MG63 (cell line): Measurements from ENCODE around the gene WHRN. TPM values are rescaled to one million over a fixed set of nuclear protein-coding genes. Genes with fewer than 3 reads are reported as not detected.

Experiments
- DNase-seq: peaks from one replicate; pipeline ENCODE4 v3.0.0-alpha.2; 2020
- H3K27me3 ChIP-seq: fragments of 250-450 bp; sonication (Bioruptor Pico); 2 replicates; pipeline ENCODE4 v1.5.1; 2020; ENCODE audit warnings: mild to moderate bottlenecking, moderate library complexity
- H3K36me3 ChIP-seq: fragments of 250-450 bp; sonication (Bioruptor Pico); 2 replicates; pipeline ENCODE4 v1.5.1; 2020; ENCODE audit warnings: mild to moderate bottlenecking, moderate library complexity
- H3K4me3 ChIP-seq: fragments of 250-450 bp; sonication (Bioruptor Pico); 2 replicates; pipeline ENCODE4 v1.5.1; 2020; ENCODE audit warnings: mild to moderate bottlenecking, moderate library complexity
- H3K9me3 ChIP-seq: fragments of 250-450 bp; sonication (Bioruptor Pico); 2 replicates; pipeline ENCODE4 v1.5.1; 2020; ENCODE audit warnings: mild to moderate bottlenecking, moderate library complexity
- total RNA-seq: library from RNA; depleted of rRNA; stranded (reverse); fragments of >200 nt; shearing (Covaris generic); gene quantifications from 2 replicates; pipeline ENCODE4 v1.2.3, GENCODE V29; 2014; ENCODE audit warnings: low replicate concordance

The WHRN gene
- total RNA-seq, 1 experiment from 2014 or later: 2.1 TPM

- no peaks in the 10 kb centered on the region for H3K36me3 ChIP-seq
- no peak for DNase-seq
- no peaks in the 10 kb centered on the region for H3K9me3 ChIP-seq
- no peaks in the 10 kb centered on the region for H3K27me3 ChIP-seq
- no peak overlapping the region for H3K4me3 ChIP-seq
Observed at GRCh38 chr9:114395334-114395617, 110.0 kb downstream of the WHRN start.

- H3K9me3 ChIP-seq: no peaks in the 10 kb centered on the region
- no peak overlapping the region for H3K4me3 ChIP-seq
- no peaks in the 10 kb centered on the region for H3K27me3 ChIP-seq
- no peaks in the 10 kb centered on the region for H3K36me3 ChIP-seq
- DNase-seq: no peak
Observed at GRCh38 chr9:114394523-114395333, 110.5 kb downstream of the WHRN start.

- DNase-seq: no peak
- no peak overlapping the region for H3K4me3 ChIP-seq
- H3K36me3 ChIP-seq: no peaks in the 10 kb centered on the region
- H3K9me3 ChIP-seq: no peaks in the 10 kb centered on the region
- no peaks in the 10 kb centered on the region for H3K27me3 ChIP-seq
Observed at GRCh38 chr9:114392749-114393112, 112.5 kb downstream of the WHRN start.

GRCh38 chr9:114390952-114391351 lies 114.3 kb downstream of the WHRN start:
- H3K36me3 ChIP-seq: no peaks in the 10 kb centered on the region
- H3K27me3 ChIP-seq: no peaks in the 10 kb centered on the region
- H3K9me3 ChIP-seq: no peaks in the 10 kb centered on the region
- no peak for DNase-seq
- no peak overlapping the region for H3K4me3 ChIP-seq

- DNase-seq: no peak
- Histone ChIP-seq H3K27me3 (no peaks in the 10 kb centered on the region), H3K9me3 (no peaks in the 10 kb centered on the region), H3K36me3 (no peaks in the 10 kb centered on the region), H3K4me3 (no peak overlapping the region)
Observed at GRCh38 chr9:114389612-114390368, 115.5 kb downstream of the WHRN start.

GRCh38 chr9:114388764-114389375 lies 116.4 kb downstream of the WHRN start:
- Histone ChIP-seq H3K4me3 (no peak overlapping the region), H3K9me3 (no peaks in the 10 kb centered on the region), H3K36me3 (no peaks in the 10 kb centered on the region), H3K27me3 (no peaks in the 10 kb centered on the region)
- DNase-seq: no peak

- Histone ChIP-seq H3K36me3 (no peaks in the 10 kb centered on the region), H3K4me3 (no peak overlapping the region), H3K9me3 (no peaks in the 10 kb centered on the region), H3K27me3 (no peaks in the 10 kb centered on the region)
- DNase-seq: no peak
Observed at GRCh38 chr9:114388357-114388682, 117.0 kb downstream of the WHRN start.

GRCh38 chr9:114387680-114388356 lies 117.5 kb downstream of the WHRN start, which contains the start of gene AKNA:
AKNA (minus strand) TSS chr9:114387982; CDS start chr9:114381333, 6,649 bp downstream.
- no peak for DNase-seq
- Histone ChIP-seq H3K9me3 (no peaks in the 10 kb centered on the region), H3K27me3 (no peaks in the 10 kb centered on the region), H3K36me3 (no peaks in the 10 kb centered on the region), H3K4me3 (no peak within 1 kb of the TSS)

GRCh38 chr9:114386886-114387679 lies 118.2 kb downstream of the WHRN start:
- H3K4me3 ChIP-seq: no peak overlapping the region
- no peaks in the 10 kb centered on the region for H3K36me3 ChIP-seq
- no peaks in the 10 kb centered on the region for H3K27me3 ChIP-seq
- H3K9me3 ChIP-seq: no peaks in the 10 kb centered on the region
- DNase-seq: no peak

- Histone ChIP-seq H3K27me3 (no peaks in the 10 kb centered on the region), H3K36me3 (no peaks in the 10 kb centered on the region), H3K4me3 (no peak overlapping the region), H3K9me3 (no peaks in the 10 kb centered on the region)
- no peak for DNase-seq
Observed at GRCh38 chr9:114386361-114386885, 118.8 kb downstream of the WHRN start.

- H3K9me3 ChIP-seq: no peaks in the 10 kb centered on the region
- no peaks in the 10 kb centered on the region for H3K36me3 ChIP-seq
- no peak overlapping the region for H3K4me3 ChIP-seq
- H3K27me3 ChIP-seq: no peaks in the 10 kb centered on the region
- DNase-seq: peak; percentile 74
Observed at GRCh38 chr9:114385397-114386181, 119.7 kb downstream of the WHRN start.

GRCh38 chr9:114384836-114385396 lies 120.4 kb downstream of the WHRN start:
- Histone ChIP-seq H3K9me3 (no peaks in the 10 kb centered on the region), H3K4me3 (no peak overlapping the region), H3K36me3 (no peaks in the 10 kb centered on the region), H3K27me3 (no peaks in the 10 kb centered on the region)
- DNase-seq: no peak

GRCh38 chr9:114384341-114384740 lies 120.9 kb downstream of the WHRN start:
- DNase-seq: no peak
- no peaks in the 10 kb centered on the region for H3K36me3 ChIP-seq
- no peaks in the 10 kb centered on the region for H3K9me3 ChIP-seq
- H3K4me3 ChIP-seq: no peak overlapping the region
- no peaks in the 10 kb centered on the region for H3K27me3 ChIP-seq

GRCh38 chr9:114383521-114384231 lies 121.6 kb downstream of the WHRN start:
- Histone ChIP-seq H3K9me3 (no peaks in the 10 kb centered on the region), H3K4me3 (no peak overlapping the region), H3K27me3 (no peaks in the 10 kb centered on the region), H3K36me3 (no peaks in the 10 kb centered on the region)
- no peak for DNase-seq
